Measurements from ENCODE around the gene FCRLB.
A peak's percentile ranks its signal among the peaks of the same experiment; 100 is the strongest.
"Not testable (repeated sequence)": the region's sequence is repeated elsewhere in the genome, so short reads cannot be mapped to it uniquely, and the experiment has no call there.

The FCRLB gene

DNA sequence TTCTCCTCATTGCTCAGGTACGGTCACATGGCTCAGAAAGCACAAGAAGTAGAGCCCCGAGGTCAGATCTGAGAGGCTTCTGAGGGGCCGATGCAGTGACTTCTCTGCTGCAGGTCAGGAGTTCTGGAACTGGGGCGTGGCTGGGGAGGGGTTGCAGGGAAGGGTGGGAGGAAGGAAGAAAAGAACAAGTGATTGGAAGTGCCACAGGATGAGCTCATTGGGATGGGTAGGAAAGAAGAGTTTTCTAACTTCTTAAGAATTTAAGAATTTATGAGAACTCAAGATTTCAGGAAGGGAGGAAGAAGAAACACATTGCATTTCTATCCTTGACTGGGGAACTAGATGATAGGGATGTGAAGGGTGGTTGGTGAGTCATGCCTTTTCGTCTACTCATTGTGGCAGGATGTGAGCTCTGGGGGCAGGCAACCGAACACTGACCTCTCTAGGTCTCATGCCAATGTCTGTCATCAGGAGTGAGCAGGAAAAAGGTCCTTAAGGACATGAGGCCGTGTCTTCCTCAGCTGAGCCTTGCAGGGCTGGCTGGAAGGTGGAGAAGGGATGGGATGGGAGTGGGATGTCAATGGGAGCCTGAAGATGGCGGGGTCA is 497 bp downstream of the FCRLB start:
- no peak for DNase-seq

DNA sequence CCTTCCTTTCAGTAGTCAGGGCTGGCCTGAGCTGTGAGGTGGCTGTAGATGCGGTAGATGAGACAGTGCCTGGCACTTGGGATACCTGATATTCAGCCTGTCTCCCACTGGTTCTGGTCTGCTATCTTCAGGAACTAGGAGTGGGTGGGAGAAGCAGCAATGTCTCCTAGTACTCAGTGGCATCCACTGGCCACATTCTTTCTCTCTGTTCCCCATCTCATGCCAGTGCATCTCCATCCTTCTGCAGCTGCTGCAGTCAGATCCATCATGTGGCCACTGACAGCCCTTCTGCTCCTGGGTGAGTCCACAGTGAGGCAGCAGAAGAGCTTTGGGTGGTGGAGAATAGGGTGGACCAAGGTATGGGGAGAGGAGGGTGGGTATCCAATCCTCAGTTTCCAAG is 1.1 kb downstream of the FCRLB start:
- no peak for DNase-seq

- DNase-seq = no peak
These were observed 2.3 kb downstream of the FCRLB start for GRCh38 chr1:161723459-161724141.

DNA sequence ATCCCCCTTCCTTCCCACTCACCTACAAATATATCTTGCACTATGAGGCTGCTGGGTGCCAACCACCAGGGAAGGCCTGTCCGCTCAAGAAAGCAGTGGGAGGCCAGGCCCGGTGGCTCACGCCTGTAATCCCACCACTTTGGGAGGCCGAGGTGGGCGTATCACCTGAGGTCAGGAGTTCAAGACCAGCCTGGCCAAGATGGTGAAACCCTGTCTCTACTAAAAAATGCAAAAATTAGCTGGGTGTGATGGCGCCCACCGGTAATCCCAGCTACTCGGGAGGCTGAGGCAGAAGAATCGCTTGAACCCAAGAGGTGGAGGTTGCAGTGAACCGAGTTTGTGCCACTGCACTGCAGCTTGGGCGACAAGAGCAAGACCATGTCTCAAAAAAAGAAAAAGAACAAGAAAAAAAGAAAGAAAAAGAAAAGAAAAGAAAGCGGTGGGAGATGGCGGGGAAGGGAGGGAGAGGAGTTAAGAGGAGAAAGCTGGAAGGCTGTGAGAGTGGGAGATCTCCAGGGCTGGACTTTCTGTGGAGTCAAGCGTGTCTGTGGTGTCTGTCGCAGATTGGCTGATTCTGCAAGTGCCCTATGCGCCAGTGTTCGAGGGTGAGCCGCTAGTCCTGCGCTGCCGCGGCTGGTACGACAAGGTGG is 4.0 kb downstream of the FCRLB start:
- not testable (repeated sequence) for DNase-seq

- no peak for DNase-seq
These were observed 4.6 kb downstream of the FCRLB start for GRCh38 chr1:161725908-161726472.

- peak; percentile 17 for DNase-seq
These were observed 5.3 kb downstream of the FCRLB start for GRCh38 chr1:161726473-161727255.

GRCh38 chr1:161727256-161727924 is 6.0 kb downstream of the FCRLB start:
- no peak for DNase-seq

DNA sequence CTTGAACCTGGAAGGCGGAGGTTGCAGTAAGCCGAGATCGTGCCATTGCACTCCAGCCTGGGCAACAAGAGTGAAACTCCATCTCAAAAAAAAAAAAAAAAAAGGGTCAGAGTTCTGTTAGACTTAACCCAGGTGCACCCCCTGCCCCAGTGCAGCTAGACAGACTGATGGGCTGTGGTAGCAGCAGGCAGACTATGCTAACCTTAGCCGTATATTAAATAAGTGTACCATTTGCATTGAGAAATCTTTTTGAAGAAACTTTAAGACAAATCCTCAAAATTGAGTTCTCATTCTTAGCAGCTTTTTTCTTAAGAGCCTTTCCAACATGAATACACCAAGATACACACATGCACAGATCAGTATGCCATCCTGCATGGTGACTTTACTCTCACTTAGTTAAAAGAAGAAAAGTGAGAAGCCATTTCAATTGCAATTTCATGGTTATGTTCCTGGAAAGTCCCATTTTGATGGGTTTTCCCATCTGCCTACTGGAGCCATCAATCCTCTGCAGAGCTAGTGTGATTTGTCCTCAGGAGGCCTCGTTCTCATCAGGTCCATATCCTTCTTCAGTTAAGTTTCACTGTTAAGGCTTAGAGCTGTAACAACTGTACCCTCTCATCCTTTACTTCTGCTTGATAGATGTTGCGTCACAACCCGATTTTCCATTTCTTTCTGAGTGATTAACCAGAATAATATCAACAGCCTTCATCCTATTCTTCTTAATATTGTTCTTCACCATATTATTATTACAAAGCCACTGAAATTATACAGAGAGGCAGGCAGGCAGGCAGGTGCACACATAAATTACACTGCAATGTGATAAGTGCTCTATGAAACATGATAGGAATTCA is 7.3 kb downstream of the FCRLB start:
- no peak for DNase-seq

DNA sequence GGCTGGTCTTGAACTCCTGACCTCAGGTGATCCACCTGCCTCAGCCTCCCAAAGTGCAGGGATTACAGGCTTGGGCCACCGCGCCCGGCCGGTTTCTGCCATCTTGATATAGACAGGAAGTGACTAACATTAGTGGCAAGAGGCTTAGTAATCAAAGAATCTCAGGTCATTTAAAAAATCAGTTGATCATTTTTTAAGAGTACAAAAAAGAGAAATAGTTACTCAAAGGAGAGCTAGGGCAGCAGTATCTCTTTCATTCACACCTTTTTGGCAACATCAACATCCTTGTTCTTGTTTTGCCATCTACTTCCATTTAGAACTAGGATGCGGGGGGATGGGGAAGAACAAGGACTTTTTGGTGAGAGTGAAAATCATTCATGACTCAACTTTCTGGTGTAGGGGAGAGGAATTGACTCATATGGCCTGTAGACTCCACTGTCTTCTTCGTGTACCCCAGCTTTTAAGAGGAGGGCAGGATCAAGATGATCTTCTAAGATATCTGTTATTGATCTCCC is 8.8 kb downstream of the FCRLB start:
- no peak for DNase-seq

GRCh38 chr1:161731241-161731640 is 9.9 kb downstream of the FCRLB start:
- DNase-seq = no peak

- no peak for DNase-seq
These were observed 10.8 kb downstream of the FCRLB start for GRCh38 chr1:161731981-161732718.

GRCh38 chr1:161733526-161733925 is 12.2 kb downstream of the FCRLB start:
- no peak for DNase-seq

DNA sequence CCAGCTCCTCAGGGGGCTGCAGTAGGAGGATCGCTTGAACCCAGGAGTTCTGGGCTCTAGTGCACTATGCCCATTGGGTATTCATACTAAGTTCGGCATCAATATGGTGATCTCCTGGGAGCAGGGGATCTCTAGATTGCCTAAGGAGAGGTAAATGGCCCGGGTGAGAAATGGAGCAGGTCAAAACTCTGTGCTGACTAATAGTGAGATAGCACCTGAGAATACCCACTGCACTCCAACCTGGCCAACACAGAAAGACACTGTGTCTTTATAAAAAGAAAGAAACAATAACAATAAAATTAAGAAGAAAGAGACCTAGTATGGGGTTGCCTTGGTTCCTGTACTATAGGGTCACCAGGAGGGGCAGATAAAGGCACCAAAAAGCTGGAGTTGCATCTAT is 14.5 kb downstream of the FCRLB start:
- DNase-seq = no peak

- DNase-seq = no peak
These were observed 15.1 kb downstream of the FCRLB start for GRCh38 chr1:161736335-161736969.

- DNase-seq = no peak
These were observed 16.3 kb downstream of the FCRLB start for GRCh38 chr1:161737625-161738024.

DNA sequence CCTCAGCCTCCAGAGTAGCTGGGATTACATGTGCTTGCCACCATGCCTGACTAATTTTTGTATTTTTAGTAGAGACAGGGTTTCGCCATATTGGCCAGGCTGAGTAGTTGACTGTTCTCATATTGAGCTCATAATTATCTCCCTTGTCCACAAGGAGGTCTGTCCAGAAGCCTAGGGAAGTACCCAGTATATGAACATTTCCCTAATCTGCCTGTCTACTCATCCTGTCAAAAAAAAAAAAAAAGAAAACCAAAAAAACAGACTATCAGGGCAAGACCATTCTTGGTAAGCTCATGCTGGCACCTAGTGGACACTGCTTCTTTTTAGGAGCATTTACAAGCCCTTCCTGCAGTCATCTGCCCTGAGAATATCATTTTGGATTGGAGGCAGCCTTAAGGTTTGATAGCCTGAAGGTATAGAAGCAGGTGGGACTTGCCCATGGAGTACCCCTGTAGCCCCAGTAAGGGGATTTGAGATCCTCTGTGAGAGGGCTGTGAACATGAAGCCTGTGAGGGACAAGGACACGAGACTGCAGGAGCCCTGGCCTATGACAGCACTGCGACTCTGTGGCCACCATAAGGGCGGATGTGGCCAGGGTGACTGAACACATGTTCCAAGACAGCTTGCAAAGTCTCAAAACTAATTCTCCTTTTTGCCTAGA is 17.4 kb downstream of the FCRLB start:
- peak; percentile 29 for DNase-seq

DNA sequence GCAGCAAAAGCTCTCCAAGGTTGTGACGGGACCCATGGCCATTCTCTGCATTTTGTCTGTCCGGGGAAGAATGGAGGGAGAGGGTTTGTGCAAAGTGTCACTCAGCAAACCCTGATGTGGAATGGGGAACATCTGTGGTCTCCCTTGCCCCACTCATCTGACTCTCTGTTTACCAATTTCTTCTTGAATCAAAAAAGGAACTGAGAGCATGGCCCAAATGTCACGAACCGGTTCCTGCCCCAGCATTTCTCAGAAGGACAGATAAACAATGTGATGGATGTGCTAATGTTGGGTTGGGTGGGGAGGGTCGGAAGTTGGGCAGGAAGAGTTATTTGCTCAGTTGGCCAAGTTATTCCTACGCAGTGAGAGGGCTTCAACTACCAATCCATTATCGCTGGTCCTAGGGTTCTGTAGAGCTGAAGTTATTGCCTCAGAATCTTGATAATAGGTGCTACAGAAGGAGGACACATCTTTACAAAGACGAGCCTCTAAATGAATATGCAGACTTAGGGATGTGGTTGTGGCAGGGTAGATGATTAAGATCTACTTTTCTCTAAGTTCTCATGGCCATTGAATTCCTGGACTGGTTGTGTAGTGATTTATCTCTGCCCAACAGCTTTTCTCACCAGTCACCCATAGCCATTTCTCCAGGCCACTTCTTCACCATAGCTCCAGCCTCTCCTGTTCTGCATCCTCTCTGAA is 18.7 kb downstream of the FCRLB start:
- no peak for DNase-seq

- no peak for DNase-seq
These were observed 19.6 kb downstream of the FCRLB start for GRCh38 chr1:161740921-161741320.

GRCh38 chr1:161743231-161743630 is 21.9 kb downstream of the FCRLB start:
- DNase-seq = no peak
